Measurements from ENCODE around the gene LRTM1.

LRTM1 gene

DNA sequence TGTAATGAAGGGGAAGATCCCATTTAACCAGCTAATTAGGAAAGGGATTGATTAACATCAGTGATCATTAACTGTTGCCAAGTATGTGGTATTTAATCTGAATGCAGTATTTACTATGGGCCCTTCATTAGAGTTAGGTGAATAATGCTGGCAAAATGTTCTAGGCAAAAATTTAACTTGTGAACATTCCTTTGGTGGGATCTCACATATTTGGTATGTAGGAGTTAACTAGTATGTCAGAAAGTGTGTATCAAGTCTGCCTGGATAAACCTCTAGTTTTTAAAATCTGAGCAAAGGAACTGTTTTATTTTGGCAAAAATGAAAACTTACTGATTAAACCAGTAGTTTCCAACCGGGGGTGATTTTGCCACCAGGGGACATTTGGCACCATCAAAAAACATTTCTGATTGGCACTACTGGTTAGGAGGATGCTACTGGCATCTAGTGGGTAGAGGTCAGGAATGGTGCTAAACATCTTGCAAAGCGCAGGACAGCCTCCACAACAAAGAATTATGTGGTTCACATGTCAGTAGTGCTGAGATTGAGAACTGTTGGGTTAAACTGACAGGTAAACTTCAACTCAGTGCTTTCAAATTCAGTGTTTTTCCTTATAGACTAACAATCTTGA, 22.5 kb downstream of the LRTM1 start:
- in situ Hi-C loops (cut with MboI; ENCODE audit: low pct_unique_long_range_greater_than_20kb, low sequenced_read_pairs, unreplicated experiment), result no loop called here
- DNase-seq (ENCODE audit: low spot score), result no peak
- no peak for TF ChIP-seq CTCF (IDR thresholded peaks at IDR 0.05; ENCODE audit: extremely low read depth, insufficient read depth, missing control alignments)

GRCh38 chr3:54901906-54902685, 25.8 kb downstream of the LRTM1 start:
- no peak for TF ChIP-seq CTCF (IDR thresholded peaks at IDR 0.05; ENCODE audit: extremely low read depth, insufficient read depth, missing control alignments)
- DNase-seq (ENCODE audit: low spot score), result no peak

GRCh38 chr3:54900838-54901591, 26.8 kb downstream of the LRTM1 start:
- in situ Hi-C loops (cut with MboI; ENCODE audit: low pct_unique_long_range_greater_than_20kb, low sequenced_read_pairs, unreplicated experiment), result no loop called here
- no peak for TF ChIP-seq CTCF (IDR thresholded peaks at IDR 0.05; ENCODE audit: extremely low read depth, insufficient read depth, missing control alignments)
- DNase-seq (ENCODE audit: low spot score), result no peak

More at GRCh38 chr3:54901906-54902685, 25.8 kb downstream of the LRTM1 start:
- in situ Hi-C loops (cut with MboI; ENCODE audit: low pct_unique_long_range_greater_than_20kb, low sequenced_read_pairs, unreplicated experiment), result no loop called here

GRCh38 chr3:54899273-54899672, 28.6 kb downstream of the LRTM1 start:
- no peak for TF ChIP-seq CTCF (IDR thresholded peaks at IDR 0.05; ENCODE audit: extremely low read depth, insufficient read depth, missing control alignments)
- in situ Hi-C loops (cut with MboI; ENCODE audit: low pct_unique_long_range_greater_than_20kb, low sequenced_read_pairs, unreplicated experiment), result no loop called here
- DNase-seq (ENCODE audit: low spot score), result no peak

DNA sequence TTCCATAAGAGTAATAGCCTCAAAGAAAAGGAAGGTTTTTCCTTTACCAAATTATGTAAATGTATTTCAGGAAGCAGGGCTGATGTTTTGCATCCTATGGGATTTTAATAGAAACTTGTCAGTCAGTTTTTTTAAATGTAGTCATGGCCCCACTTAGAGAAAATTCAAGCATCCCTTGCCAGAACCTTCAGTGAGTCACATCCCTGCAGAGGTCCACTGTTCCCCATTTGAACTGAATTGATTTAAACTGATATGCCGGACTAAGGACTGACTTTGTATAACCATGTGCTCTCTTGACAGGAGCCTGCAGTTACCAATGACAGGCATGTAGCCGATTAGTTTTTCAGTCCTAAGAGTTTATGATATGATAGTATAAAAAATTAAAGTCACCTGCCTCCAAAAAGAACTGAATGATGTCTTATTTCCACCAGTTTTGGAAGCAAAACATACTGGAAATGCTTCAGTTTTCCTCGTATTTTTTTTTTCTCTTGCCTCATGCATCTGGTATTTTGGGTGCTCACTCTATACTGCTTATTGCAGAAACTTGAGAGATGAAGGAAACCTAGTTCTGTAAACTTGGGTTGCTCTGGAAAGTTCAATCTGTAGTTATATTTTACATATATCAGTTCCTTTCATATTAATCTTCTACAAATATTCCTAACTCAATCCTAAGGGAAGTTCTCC, 30.7 kb downstream of the LRTM1 start:
- DNase-seq (ENCODE audit: low spot score), result no peak
- no peak for TF ChIP-seq CTCF (IDR thresholded peaks at IDR 0.05; ENCODE audit: extremely low read depth, insufficient read depth, missing control alignments)
- in situ Hi-C loops (cut with MboI; ENCODE audit: low pct_unique_long_range_greater_than_20kb, low sequenced_read_pairs, unreplicated experiment), result no loop called here

- in situ Hi-C loops (cut with MboI; ENCODE audit: low pct_unique_long_range_greater_than_20kb, low sequenced_read_pairs, unreplicated experiment), result no loop called here
- TF ChIP-seq CTCF (IDR thresholded peaks at IDR 0.05; ENCODE audit: extremely low read depth, insufficient read depth, missing control alignments), result no peak
- DNase-seq (ENCODE audit: low spot score), result no peak
Measured at GRCh38 chr3:54895613-54896012, 32.2 kb downstream of the LRTM1 start.
